LNCaP clone FGC (cell line): Measurements from ENCODE around the gene SNX8.

Source experiments
- DNase-seq: peaks from one replicate; pipeline ENCODE4 v3.0.0-alpha.2; 2011; ENCODE audit warnings: low read depth
- H3K4me3 ChIP-seq: 2 replicates; pipeline ENCODE4 v1.5.1; 2011; ENCODE audit warnings: mild to moderate bottlenecking, low read depth, low read length, control low read depth
- CTCF ChIP-seq: IDR thresholded peaks from 2 replicates; pipeline ENCODE4 v1.5.1; 2012; ENCODE audit warnings: mild to moderate bottlenecking; ENCODE audit not compliant: control insufficient read depth, insufficient read depth; ENCODE audit errors: extremely low read depth

Gene SNX8

GRCh38 chr7:2249744-2250323 lies 64.4 kb downstream of the SNX8 start:
- DNase-seq: no peak
- no peak for TF ChIP-seq CTCF
- H3K4me3 ChIP-seq: no peak overlapping the region

- DNase-seq: no peak
- no peak overlapping the region for H3K4me3 ChIP-seq
- TF ChIP-seq CTCF: no peak
Measured at GRCh38 chr7:2248984-2249694, 65.1 kb downstream of the SNX8 start.

- H3K4me3 ChIP-seq: no peak overlapping the region
- TF ChIP-seq CTCF: peak; percentile 62
- no peak for DNase-seq
Measured at GRCh38 chr7:2247141-2247995, 66.9 kb downstream of the SNX8 start.

- no peak for TF ChIP-seq CTCF
- no peak for DNase-seq
- H3K4me3 ChIP-seq: no peak overlapping the region
Measured at GRCh38 chr7:2245883-2246675, 68.2 kb downstream of the SNX8 start.

- DNase-seq: no peak
- no peak for TF ChIP-seq CTCF
- no peak overlapping the region for H3K4me3 ChIP-seq
Measured at GRCh38 chr7:2244404-2244995, 69.7 kb downstream of the SNX8 start.

- H3K4me3 ChIP-seq: peak overlapping the region; percentile 92
- no peak for TF ChIP-seq CTCF
- no peak for DNase-seq
Measured at GRCh38 chr7:2243458-2243857, 70.8 kb downstream of the SNX8 start.
